Spleen (tissue), 11 donors: ENCODE results near the gene CBX3. TPM values are rescaled to one million over a fixed set of nuclear protein-coding genes. Genes with fewer than 3 reads are reported as not detected.

Experiments used
- DNase-seq: peaks from one replicate; pipeline ENCODE4 v3.0.0-alpha.2; 2020
- H3K27ac ChIP-seq, 8 donors: fragments of 200-600 bp; sonication (generic) in 7 of 8; 1 replicate in 4 of 8; 2 replicates in 4 of 8; pipeline versions ENCODE4 v1.5.0 to v1.8.0; 2016 to 2021; ENCODE audit warnings: inconsistent platforms in 4 of 8, mild to moderate bottlenecking in 4 of 8, moderate library complexity in 1 of 8
- H3K27me3 ChIP-seq, 7 donors: fragments of 200-600 bp; sonication (generic) in 6 of 7; replicated peaks in 1 of 7; 1 replicate in 4 of 7; 2 replicates in 3 of 7; pipeline versions ENCODE4 v1.5.0 to v1.8.0; 2016 to 2021; ENCODE audit warnings: inconsistent platforms in 3 of 7, mild to moderate bottlenecking in 1 of 7
- H3K36me3 ChIP-seq, 6 donors: fragments of 200-600 bp; sonication (generic) in 5 of 6; 1 replicate in 4 of 6; 2 replicates in 2 of 6; pipeline versions ENCODE4 v1.5.0 to v1.8.0; 2016 to 2021; ENCODE audit warnings: inconsistent platforms in 2 of 6
- H3K4me1 ChIP-seq, 6 donors: fragments of 200-600 bp; sonication (generic) in 5 of 6; 1 replicate in 3 of 6; 2 replicates in 3 of 6; pipeline versions ENCODE4 v1.5.0 to v1.8.0; 2016 to 2021; ENCODE audit warnings: inconsistent platforms in 3 of 6
- H3K4me3 ChIP-seq, 8 donors: fragments of 200-600 bp; sonication (generic) in 7 of 8; 1 replicate in 4 of 8; 2 replicates in 4 of 8; pipeline versions ENCODE4 v1.5.0 to v1.8.0; 2016 to 2021; ENCODE audit warnings: inconsistent platforms in 4 of 8, mild to moderate bottlenecking in 4 of 8, moderate library complexity in 2 of 8
- H3K9me3 ChIP-seq, 8 donors: fragments of 200-600 bp; sonication (generic) in 7 of 8; 1 replicate in 4 of 8; 2 replicates in 4 of 8; pipeline versions ENCODE4 v1.5.0 to v1.8.0; 2016 to 2021; ENCODE audit warnings: inconsistent platforms in 4 of 8
- CTCF ChIP-seq, 11 experiments: fragments of 200-600 bp in 7 of 11; fragments of 450-650 bp in 4 of 11; sonication (generic) in 4 of 11; IDR thresholded peaks in 8 of 11; conservative IDR thresholded peaks in 3 of 11; 1 replicate in 7 of 11; 2 replicates in 4 of 11; pipeline versions ENCODE4 v1.4.0 to v1.8.0; 2016 to 2021; ENCODE audit warnings: antibody characterized with exemption in 11 of 11, inconsistent platforms in 4 of 11, mild to moderate bottlenecking in 1 of 11
- POLR2A ChIP-seq, 3 donors: fragments of 450-650 bp; IDR thresholded peaks; one replicate each; pipeline ENCODE4 v1.5.1; 2017; ENCODE audit warnings: antibody characterized with exemption in 3 of 3, mild to moderate bottlenecking in 1 of 3
- POLR2AphosphoS5 ChIP-seq, 3 donors: sonication (generic); formaldehyde crosslinking; IDR thresholded peaks; one replicate each; pipeline ENCODE4 v1.5.1; 2017; ENCODE audit warnings: antibody characterized with exemption in 3 of 3
- WGBS, 5 donors: extraction: QIAGEN DNeasy Blood & Tissue Kit in 3 of 5; methylation state at CpG; one replicate each; pipeline versions ENCODE4 v1.1.5 to v1.1.7; 2013 to 2018; 5-methylcytosine and 5-hydroxymethylcytosine counted together
- intact Hi-C: fragments of 100-400 bp; cut with DNase I; formaldehyde crosslinking; loops from one replicate; pipeline ENCODE4 v1.15.0; 2023; ENCODE audit warnings: low total_unique reads
- polyA plus RNA-seq, 3 donors: library from polyadenylated mRNA; stranded (reverse); fragments of 200-250 nt; gene quantifications; one replicate each; pipeline ENCODE4 v1.2.1, GENCODE V29; 2013
- total RNA-seq, 7 donors: library from RNA; depleted of rRNA in 3 of 7; stranded (reverse); fragments of >200 nt in 3 of 7; fragmentation: NEBNext Ultra II Directional in 4 of 7; extraction: Animal tissue kit (Norgen Biotek cat#: 25700) in 4 of 7; gene quantifications; one replicate each; pipeline versions ENCODE4 v1.1.0 to v1.2.1, GENCODE V29; 2016 to 2021
- donor health status: healthy with polysubstance abuse.
- donor health status: DM: no; HTN: no; CAD: no; lungs with moderate emphysema.
- donor health status: DM: no; HTN: no; CAD: no.
- donor health status: Bipolar disorder and iron deficiency.
- donor health status: healthy.
- donor health status: DM: no; HTN: no; CAD: no.
- donor health status: DM: yes; HTN: yes; CAD: no.

The CBX3 gene
- total and polyA plus RNA-seq, 10 donors, result 87.3 to 146 (median 109) TPM

DNA sequence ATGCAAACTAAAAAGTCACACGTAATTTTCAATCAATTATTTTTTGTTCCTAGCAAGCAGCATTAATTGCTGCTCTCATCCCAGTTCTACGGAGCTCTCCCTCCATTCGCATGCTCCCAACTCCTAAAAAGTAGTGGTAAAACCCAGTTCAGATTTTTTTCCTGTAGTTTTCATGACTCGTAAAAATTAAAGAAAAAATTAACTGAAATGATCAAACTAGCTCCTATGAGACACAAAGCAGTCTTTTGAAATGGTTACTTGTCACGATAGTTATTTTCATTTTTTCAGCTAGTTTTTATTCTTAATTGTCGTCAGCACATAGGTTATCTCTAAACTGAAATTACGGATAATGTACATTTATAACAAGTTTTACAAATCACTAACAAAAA, 2.8 kb upstream of the CBX3 start:
- peak overlapping the region; percentile 99 to 100 (median 100) for H3K27ac ChIP-seq
- WGBS, 5 donors, result 0 to 1% (median 0%) methylated on average over 7 of the region's 7 CpGs

DNA sequence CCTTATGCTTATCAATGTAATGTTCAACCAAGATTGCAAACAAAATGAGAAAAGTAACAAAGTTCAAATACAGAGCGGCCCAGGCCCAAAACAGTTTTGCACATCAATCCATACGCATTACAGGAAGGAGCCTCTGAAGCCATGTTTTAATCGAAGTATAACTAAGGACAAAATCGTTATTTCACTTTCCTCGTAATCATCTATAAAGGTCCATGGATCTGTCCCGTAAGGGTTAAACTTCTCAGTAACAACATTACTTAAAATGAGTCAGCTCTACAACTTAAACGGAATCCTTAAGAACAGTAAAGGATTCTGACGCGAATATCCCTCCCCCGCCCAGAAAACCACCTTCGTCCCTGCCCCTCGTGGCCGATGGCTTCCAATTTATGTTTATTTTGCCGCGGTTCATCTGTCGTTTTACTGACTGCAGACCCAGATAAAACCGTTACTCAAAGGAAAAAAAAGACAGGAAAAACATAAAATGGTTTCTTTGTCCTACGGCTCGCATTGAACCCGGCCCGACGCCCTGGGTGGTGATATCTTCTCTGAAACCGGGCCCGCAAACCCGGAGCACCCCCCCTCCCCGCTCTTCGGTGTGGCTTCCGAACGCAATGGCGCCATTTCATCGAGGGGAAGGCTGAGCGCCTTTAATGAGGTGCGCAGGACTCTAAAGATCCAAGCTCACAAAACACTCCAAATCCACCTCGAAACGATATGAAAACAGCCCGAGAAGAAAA, 2.1 kb upstream of the CBX3 start:
- Histone ChIP-seq H3K4me3 (peak overlapping the region; percentile 51 to 93 (median 89)), H3K9me3 (no peaks in the 10 kb centered on the region), H3K27me3 (no peaks in the 10 kb centered on the region), H3K27ac (peak overlapping the region; percentile 99 to 100 (median 100)), H3K4me1 (peaks cover 44 to 69% (median 56%) of the 10 kb centered on the region in 6 donors), H3K36me3 (peaks cover 0 to 45% (median 30%) of the 10 kb centered on the region in 6 donors)
- 0 to 1% (median 0%) methylated on average over 36 of the region's 36 CpGs for WGBS, 5 donors
- TF ChIP-seq POLR2A (IDR thresholded peaks at IDR 0.05) (no peak), CTCF (IDR thresholded peaks at IDR 0.05 in 8 of 11, conservative IDR thresholded peaks at IDR 0.05 in 3 of 11) (no peak), POLR2AphosphoS5 (IDR thresholded peaks at IDR 0.05) (peak in 1 of 3 donors; percentile 53)
- intact Hi-C loops, result loop anchor here (5.0 to 10.0 kb wide), 4 partner anchors 88 to 305 kb away; no protein-coding TSS in a partner anchor
- peak; percentile 92 for DNase-seq

More for the DNA sequence above, 2.8 kb upstream of the CBX3 start:
- intact Hi-C loops, result loop anchor here (5.0 to 10.0 kb wide), 3 partner anchors 89 to 164 kb away; no protein-coding TSS in a partner anchor
- no peak for DNase-seq
- Histone ChIP-seq H3K4me3 (peak overlapping the region; percentile 51 to 93 (median 89)), H3K27me3 (no peaks in the 10 kb centered on the region), H3K9me3 (no peaks in the 10 kb centered on the region), H3K36me3 (peaks cover 0 to 52% (median 37%) of the 10 kb centered on the region in 6 donors), H3K4me1 (peaks cover 44 to 69% (median 56%) of the 10 kb centered on the region in 6 donors)
- TF ChIP-seq POLR2A (IDR thresholded peaks at IDR 0.05) (no peak), POLR2AphosphoS5 (IDR thresholded peaks at IDR 0.05) (no peak), CTCF (IDR thresholded peaks at IDR 0.05 in 8 of 11, conservative IDR thresholded peaks at IDR 0.05 in 3 of 11) (no peak)

DNA sequence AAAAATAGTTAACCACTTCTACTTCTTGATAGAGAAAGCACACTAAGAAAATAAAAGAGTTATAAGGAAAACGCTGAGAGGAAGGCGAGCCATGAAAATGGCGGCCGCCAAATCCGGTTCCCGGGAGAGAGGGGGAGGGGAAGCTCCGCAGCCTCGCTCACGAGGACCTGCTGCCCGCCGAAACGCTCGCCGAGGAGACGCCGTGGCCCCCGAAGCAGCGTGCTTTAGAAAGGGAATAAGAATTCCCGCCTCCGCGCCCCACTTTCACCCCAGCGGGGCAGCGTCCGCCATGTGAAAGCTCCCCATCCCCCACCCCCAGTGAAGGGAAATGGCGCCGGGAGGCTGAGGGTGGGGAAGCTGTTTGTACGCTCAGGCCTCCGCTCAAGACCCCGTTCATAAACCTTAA, 1.5 kb upstream of the CBX3 start:
- intact Hi-C loops, result loop anchor here (10.0 kb wide), 1 partner anchor 305 kb away; no protein-coding TSS in a partner anchor
- no peak for TF ChIP-seq CTCF (IDR thresholded peaks at IDR 0.05 in 8 of 11, conservative IDR thresholded peaks at IDR 0.05 in 3 of 11)
- peak in 1 of 3 donors; percentile 3 for TF ChIP-seq POLR2A (IDR thresholded peaks at IDR 0.05)
- TF ChIP-seq POLR2AphosphoS5 (IDR thresholded peaks at IDR 0.05), result no peak
- Histone ChIP-seq H3K27ac (peak overlapping the region; percentile 99 to 100 (median 100)), H3K4me3 (peak overlapping the region; percentile 51 to 93 (median 89)), H3K36me3 (peaks cover 0 to 41% (median 24%) of the 10 kb centered on the region in 6 donors), H3K27me3 (no peaks in the 10 kb centered on the region), H3K9me3 (no peaks in the 10 kb centered on the region), H3K4me1 (peaks cover 45 to 69% (median 56%) of the 10 kb centered on the region in 6 donors)
- 0 to 1% (median 0%) methylated on average over 27 to 29 of the region's 29 CpGs for WGBS, 5 donors
- peak; percentile 93 for DNase-seq
